GM23248 (cell line): Measurements from ENCODE around the gene UBE2QL1. TPM values are rescaled to one million over a fixed set of nuclear protein-coding genes. Genes with fewer than 3 reads are reported as not detected.
A peak's percentile ranks its signal among the peaks of the same experiment; 100 is the strongest.

ENCODE experiments used
- DNase-seq: peaks from one replicate; pipeline ENCODE4 v3.0.0-alpha.2; 2015
- H2AFZ ChIP-seq: fragments of 200-600 bp; sonication (generic); 2 replicates; pipeline ENCODE4 v1.6.1; 2016; ENCODE audit warnings: antibody characterized with exemption
- H3F3A ChIP-seq: fragments of 200-600 bp; sonication (generic); 2 replicates; pipeline ENCODE4 v1.6.1; 2016; ENCODE audit warnings: mild to moderate bottlenecking, antibody characterized with exemption, mixed run types; ENCODE audit not compliant: insufficient read depth
- H3K27ac ChIP-seq: fragments of 200-600 bp; sonication (generic); 2 replicates; pipeline ENCODE4 v1.5.1; 2016; ENCODE audit warnings: mild to moderate bottlenecking
- H3K27me3 ChIP-seq: fragments of 200-600 bp; sonication (generic); replicated peaks from 2 replicates; pipeline ENCODE4 v1.6.1; 2016; ENCODE audit warnings: mild to moderate bottlenecking; ENCODE audit not compliant: insufficient read depth
- H3K36me3 ChIP-seq: fragments of 200-600 bp; sonication (generic); 2 replicates; pipeline ENCODE4 v1.6.1; 2016; ENCODE audit warnings: low read depth, mild to moderate bottlenecking
- H3K4me1 ChIP-seq: fragments of 200-600 bp; sonication (generic); 2 replicates; pipeline ENCODE4 v1.6.1; 2016; ENCODE audit warnings: mild to moderate bottlenecking; ENCODE audit not compliant: insufficient read depth
- H3K4me2 ChIP-seq: fragments of 200-600 bp; sonication (generic); one replicate; pipeline ENCODE4 v1.6.1; 2016; ENCODE audit warnings: mild to moderate bottlenecking; ENCODE audit not compliant: unreplicated experiment
- H3K4me3 ChIP-seq: fragments of 200-600 bp; sonication (generic); 2 replicates; pipeline ENCODE4 v1.5.1; 2016; ENCODE audit warnings: mild to moderate bottlenecking
- H3K79me2 ChIP-seq: fragments of 200-600 bp; sonication (generic); 2 replicates; pipeline ENCODE4 v1.6.1; 2016; ENCODE audit warnings: mild to moderate bottlenecking; ENCODE audit not compliant: insufficient read depth
- H3K9ac ChIP-seq: fragments of 200-600 bp; sonication (generic); 2 replicates; pipeline ENCODE4 v1.6.1; 2016; ENCODE audit warnings: mild to moderate bottlenecking
- H3K9me2 ChIP-seq: fragments of 200-600 bp; sonication (generic); 2 replicates; pipeline ENCODE4 v1.6.1; 2016; ENCODE audit warnings: mixed run types, mild to moderate bottlenecking, moderate library complexity; ENCODE audit not compliant: insufficient read depth
- H3K9me3 ChIP-seq: fragments of 200-600 bp; sonication (generic); one replicate; pipeline ENCODE4 v1.6.1; 2017; ENCODE audit warnings: low read depth
- H4K20me1 ChIP-seq: fragments of 200-600 bp; sonication (generic); 2 replicates; pipeline ENCODE4 v1.6.0; 2016; ENCODE audit not compliant: insufficient read depth
- EZH2 ChIP-seq: fragments of 200-600 bp; sonication (generic); IDR thresholded peaks from 2 replicates; pipeline ENCODE4 v1.6.1; 2018; ENCODE audit warnings: antibody characterized with exemption, mild to moderate bottlenecking; ENCODE audit not compliant: insufficient read depth, poor library complexity, severe bottlenecking
- EZH2phosphoT487 ChIP-seq: fragments of 200-600 bp; sonication (generic); IDR thresholded peaks from 2 replicates; pipeline ENCODE4 v1.6.1; 2018; ENCODE audit warnings: antibody characterized with exemption, moderate library complexity, mild to moderate bottlenecking, low read depth; ENCODE audit not compliant: insufficient read depth
- WGBS, 2 experiments: methylation state at CpG; one replicate each; pipeline ENCODE4 v1.1.6; 2015 to 2017; ENCODE audit warnings: low lambda C conversion rate in 2 of 2, low coverage in 1 of 2; ENCODE audit errors: missing lambda C conversion rate in 2 of 2; 5-methylcytosine and 5-hydroxymethylcytosine counted together
- in situ Hi-C: fragments of 300-500 bp; cut with MboI; formaldehyde crosslinking; loops from 2 replicates; pipeline ENCODE4 v1.15.0; 2020
- polyA plus RNA-seq: library from polyadenylated mRNA; unstranded; fragments of >200 nt; fragmentation: Nextera tagmentation; extraction: Ambion mirVana; gene quantifications from 2 replicates; pipeline ENCODE4 v1.2.1, GENCODE V29; 2016
- total RNA-seq: library from RNA; depleted of rRNA; stranded (reverse); fragments of >200 nt; shearing (Covaris generic); gene quantifications from 2 replicates; pipeline ENCODE4 v1.2.3, GENCODE V29; 2014

The UBE2QL1 gene
- total and polyA plus RNA-seq, 2 experiments from 2014 or later: not detected

GRCh38 chr5:6439588-6440550, 8.8 kb upstream of the UBE2QL1 start:
- DNase-seq: peak; percentile 7
- no peaks in the 10 kb centered on the region for H3K36me3 ChIP-seq
- no peaks in the 10 kb centered on the region for H3F3A ChIP-seq
- no peak overlapping the region for H3K4me3 ChIP-seq
- no peak overlapping the region for H2AFZ ChIP-seq
- WGBS, 2 experiments: 21 to 24% methylated on average over 5 of the region's 5 CpGs
- TF ChIP-seq EZH2phosphoT487 (no peak), EZH2 (no peak)
- no peaks in the 10 kb centered on the region for H3K9me2 ChIP-seq
- no peaks in the 10 kb centered on the region for H3K79me2 ChIP-seq
- in situ Hi-C loops: no loop called here
- no peaks in the 10 kb centered on the region for H4K20me1 ChIP-seq
- no peak overlapping the region for H3K27ac ChIP-seq
- no peak overlapping the region for H3K4me2 ChIP-seq
- H3K9ac ChIP-seq: no peak overlapping the region
- no peaks in the 10 kb centered on the region for H3K4me1 ChIP-seq
- no peaks in the 10 kb centered on the region for H3K9me3 ChIP-seq
- H3K27me3 ChIP-seq: no peaks in the 10 kb centered on the region

GRCh38 chr5:6442333-6442732, 6.3 kb upstream of the UBE2QL1 start:
- no peak for TF ChIP-seq EZH2phosphoT487
- no peak for TF ChIP-seq EZH2
- Histone ChIP-seq H3K27ac (no peak overlapping the region), H3K4me2 (no peak overlapping the region), H3K36me3 (no peaks in the 10 kb centered on the region), H4K20me1 (no peaks in the 10 kb centered on the region), H3K9ac (no peak overlapping the region), H3F3A (no peaks in the 10 kb centered on the region), H3K9me2 (no peaks in the 10 kb centered on the region), H3K9me3 (no peaks in the 10 kb centered on the region), H3K4me1 (no peaks in the 10 kb centered on the region), H3K79me2 (no peaks in the 10 kb centered on the region), H2AFZ (no peak overlapping the region), H3K27me3 (no peaks in the 10 kb centered on the region), H3K4me3 (no peak overlapping the region)
- in situ Hi-C loops: no loop called here
- WGBS, 2 experiments: 30 to 36% methylated on average over 2 of the region's 2 CpGs
- no peak for DNase-seq

- Histone ChIP-seq H4K20me1 (no peaks in the 10 kb centered on the region), H3F3A (no peaks in the 10 kb centered on the region; the same call in 1 of the 2 replicates), H3K79me2 (no peaks in the 10 kb centered on the region), H2AFZ (no peak overlapping the region), H3K4me3 (no peak overlapping the region), H3K9me3 (no peaks in the 10 kb centered on the region), H3K27ac (no peak overlapping the region), H3K9ac (no peak overlapping the region), H3K4me2 (no peak overlapping the region), H3K4me1 (no peaks in the 10 kb centered on the region), H3K27me3 (no peaks in the 10 kb centered on the region), H3K36me3 (no peaks in the 10 kb centered on the region), H3K9me2 (no peaks in the 10 kb centered on the region)
- TF ChIP-seq EZH2: no peak
- no peak for TF ChIP-seq EZH2phosphoT487
- 41 to 42% methylated on average over 5 of the region's 5 CpGs for WGBS, 2 experiments
- no peak for DNase-seq
- in situ Hi-C loops: no loop called here
Observed at GRCh38 chr5:6443326-6443725, 5.3 kb upstream of the UBE2QL1 start.

GRCh38 chr5:6446042-6446441, 2.6 kb upstream of the UBE2QL1 start:
- H3K36me3 ChIP-seq: no peaks in the 10 kb centered on the region
- no peaks in the 10 kb centered on the region; the same call in 1 of the 2 replicates for H3F3A ChIP-seq
- H3K79me2 ChIP-seq: no peaks in the 10 kb centered on the region
- H3K4me3 ChIP-seq: no peak overlapping the region
- no peak overlapping the region for H3K9ac ChIP-seq
- 59 to 65% methylated on average over 11 to 12 of the region's 12 CpGs for WGBS, 2 experiments
- no peaks in the 10 kb centered on the region for H3K4me1 ChIP-seq
- H4K20me1 ChIP-seq: no peaks in the 10 kb centered on the region
- in situ Hi-C loops: no loop called here
- peaks cover 23% of the 10 kb centered on the region for H3K27me3 ChIP-seq
- H2AFZ ChIP-seq: no peak overlapping the region
- H3K9me3 ChIP-seq: no peaks in the 10 kb centered on the region
- no peak for DNase-seq
- H3K4me2 ChIP-seq: no peak overlapping the region
- no peaks in the 10 kb centered on the region for H3K9me2 ChIP-seq
- no peak overlapping the region for H3K27ac ChIP-seq
- TF ChIP-seq EZH2phosphoT487: no peak
- no peak for TF ChIP-seq EZH2
